ENCODE results near the gene FTCD. TPM values are rescaled to one million over a fixed set of nuclear protein-coding genes. Genes with fewer than 3 reads are reported as not detected.

Gene FTCD
- total RNA-seq, 1 experiment from 2014 or later, result 6.7 TPM

DNA sequence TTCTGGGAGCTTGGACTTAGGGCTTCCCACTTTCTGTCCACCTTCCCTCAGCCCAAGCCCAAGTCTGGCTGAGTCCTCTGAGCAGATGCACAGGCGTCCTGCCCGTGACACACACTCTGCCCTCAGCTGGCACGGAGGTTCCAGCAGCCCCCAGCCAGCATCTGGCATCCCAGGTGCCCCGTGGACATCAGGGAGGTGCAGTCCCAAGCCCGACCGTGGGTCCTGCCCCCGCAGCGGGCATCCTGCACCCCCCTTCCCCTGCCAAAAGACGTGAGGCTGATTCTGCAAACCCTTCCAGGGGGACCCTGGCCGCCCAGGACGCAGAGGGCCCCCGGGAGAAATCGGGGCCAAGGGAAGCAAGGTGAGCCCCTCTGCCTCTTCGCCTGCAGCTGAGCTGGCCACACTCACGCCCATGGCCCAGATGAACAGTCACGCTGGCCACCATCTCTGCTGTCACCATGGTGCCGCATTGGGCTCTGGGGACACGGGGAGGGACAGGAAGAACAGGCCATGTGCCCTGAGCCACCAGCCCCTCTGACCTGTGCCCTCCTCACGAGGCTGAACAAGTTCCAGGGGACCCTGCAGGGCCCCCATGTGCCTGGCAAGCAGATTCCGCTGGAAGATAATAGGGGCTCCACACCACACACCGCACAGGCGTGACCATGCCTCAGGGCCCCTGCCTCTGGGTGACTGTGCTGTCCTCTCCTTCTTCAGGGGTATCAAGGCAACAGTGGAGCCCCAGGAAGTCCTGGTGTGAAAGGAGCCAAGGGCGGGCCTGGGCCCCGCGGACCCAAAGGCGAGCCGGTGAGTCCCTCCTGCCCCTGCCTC lies 36.8 kb downstream of the FTCD start:
- Histone ChIP-seq H2BK20ac (ENCODE audit: low read depth, low read length, poor library complexity, severe bottlenecking) (no peak overlapping the region), H4K91ac (ENCODE audit: insufficient read length, low read depth, low read length) (no peak overlapping the region), H4K20me1 (ENCODE audit: control insufficient read depth, insufficient read depth, insufficient read length) (no peaks in the 10 kb centered on the region)

More for the DNA sequence above, 36.8 kb downstream of the FTCD start:
- Histone ChIP-seq H2BK120ac (ENCODE audit: low read depth, low read length, poor library complexity, severe bottlenecking) (no peak overlapping the region), H3K18ac (ENCODE audit: insufficient read length, low read depth, low read length) (no peak overlapping the region), H2AK5ac (ENCODE audit: insufficient read length, low read length) (no peak overlapping the region), H3K4me2 (ENCODE audit: insufficient read depth, insufficient read length, low read length) (no peak overlapping the region), H2BK12ac (ENCODE audit: insufficient read length, low read depth, low read length) (no peak overlapping the region), H4K8ac (replicated peaks; ENCODE audit: insufficient read length, low read depth, low read length) (no peak overlapping the region), H2BK15ac (ENCODE audit: low read depth, low read length) (no peak overlapping the region), H2BK5ac (ENCODE audit: insufficient read length, low read length) (no peak overlapping the region), H3K79me2 (ENCODE audit: insufficient read depth, low read length) (no peaks in the 10 kb centered on the region), H3K14ac (ENCODE audit: insufficient read depth, low read length) (no peak overlapping the region; the same call in 1 of the 2 replicates), H3K79me1 (ENCODE audit: insufficient read depth, low read depth, low read length, poor library complexity, severe bottlenecking) (no peaks in the 10 kb centered on the region), H3K4me1 (ENCODE audit: insufficient read depth, low read length) (no peaks in the 10 kb centered on the region), H4K5ac (ENCODE audit: insufficient read length, low read depth, low read length) (no peak overlapping the region), H2AFZ (ENCODE audit: low read length) (no peak overlapping the region), H3K56ac (ENCODE audit: insufficient read length, low read depth, low read length) (no peak overlapping the region), H3K27me3 (ENCODE audit: insufficient read depth, low read length) (no peaks in the 10 kb centered on the region), H3K27ac (ENCODE audit: insufficient read length, low read depth, low read length) (no peak overlapping the region), H3K4ac (ENCODE audit: low read depth, low read length) (no peak overlapping the region), H3K9ac (ENCODE audit: extremely low read depth, insufficient read length, low read length) (no peak overlapping the region), H3T11ph (ENCODE audit: low read length) (no peak overlapping the region), H3K23ac (ENCODE audit: insufficient read length, low read depth, low read length) (no peak overlapping the region), H3K9me3 (ENCODE audit: control insufficient read depth, low read depth, low read length) (no peaks in the 10 kb centered on the region), H3K23me2 (ENCODE audit: insufficient read length, low read depth, low read length, poor library complexity, severe bottlenecking) (no peaks in the 10 kb centered on the region)
- Mint-ChIP-seq H3K36me3 (ENCODE audit: insufficient read depth in 1 of 3, low read depth in 3 of 3) (peaks cover 22 to 59% (median 24%) of the 10 kb centered on the region in 3 experiments), H3K4me3 (no peak overlapping the region), H3K4me1 (no peaks in the 10 kb centered on the region), H3K27ac (no peak overlapping the region), H3K9me3 (peaks cover 0 to 8% of the 10 kb centered on the region in 2 experiments; a peak in 2 of 5 replicates), H3K27me3 (ENCODE audit: low read depth) (no peaks in the 10 kb centered on the region)
- DNase-seq, result peak; percentile 22
- no peak for TF ChIP-seq CTCF (conservative IDR thresholded peaks at IDR 0.05)
- WGBS (ENCODE audit: extremely low coverage, insufficient read length, low lambda C conversion rate), result no CpG with 5 or more reads among the region's 27 CpGs
